ENCODE measurements around the gene ECE1.

DNA sequence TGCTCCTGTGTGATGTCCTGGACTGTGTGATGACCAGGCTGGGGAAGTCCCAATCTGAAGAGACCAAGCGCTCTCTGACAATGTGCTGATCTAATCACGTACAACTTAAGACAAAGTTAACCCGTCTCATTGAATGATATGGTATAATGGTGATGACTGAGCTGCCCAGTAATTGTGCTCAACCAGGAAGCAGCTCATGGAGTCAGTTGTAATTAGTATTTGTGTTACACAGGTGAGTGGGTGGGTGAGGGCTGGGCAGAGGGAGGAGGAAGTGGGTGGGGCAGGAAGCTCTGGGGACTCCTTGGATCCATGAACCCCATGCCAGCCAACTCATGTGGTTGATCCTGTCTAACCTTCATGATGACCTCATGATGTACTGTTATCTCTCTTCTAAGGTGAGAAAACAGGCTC is 8.7 kb upstream of the ECE1 start:
- TF ChIP-seq, protein P1, sequence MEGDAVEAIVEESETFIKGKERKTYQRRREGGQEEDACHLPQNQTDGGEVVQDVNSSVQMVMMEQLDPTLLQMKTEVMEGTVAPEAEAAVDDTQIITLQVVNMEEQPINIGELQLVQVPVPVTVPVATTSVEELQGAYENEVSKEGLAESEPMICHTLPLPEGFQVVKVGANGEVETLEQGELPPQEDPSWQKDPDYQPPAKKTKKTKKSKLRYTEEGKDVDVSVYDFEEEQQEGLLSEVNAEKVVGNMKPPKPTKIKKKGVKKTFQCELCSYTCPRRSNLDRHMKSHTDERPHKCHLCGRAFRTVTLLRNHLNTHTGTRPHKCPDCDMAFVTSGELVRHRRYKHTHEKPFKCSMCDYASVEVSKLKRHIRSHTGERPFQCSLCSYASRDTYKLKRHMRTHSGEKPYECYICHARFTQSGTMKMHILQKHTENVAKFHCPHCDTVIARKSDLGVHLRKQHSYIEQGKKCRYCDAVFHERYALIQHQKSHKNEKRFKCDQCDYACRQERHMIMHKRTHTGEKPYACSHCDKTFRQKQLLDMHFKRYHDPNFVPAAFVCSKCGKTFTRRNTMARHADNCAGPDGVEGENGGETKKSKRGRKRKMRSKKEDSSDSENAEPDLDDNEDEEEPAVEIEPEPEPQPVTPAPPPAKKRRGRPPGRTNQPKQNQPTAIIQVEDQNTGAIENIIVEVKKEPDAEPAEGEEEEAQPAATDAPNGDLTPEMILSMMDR (IDR thresholded peaks at IDR 0.05 in 2 of 3, conservative IDR thresholded peaks at IDR 0.05 in 1 of 3; ENCODE audit: control insufficient read depth in 2 of 3, extremely low read depth in 1 of 3, insufficient read depth in 1 of 3, low read depth in 3 of 3, low read length in 3 of 3), result no peak
- TF ChIP-seq TAF1 (IDR thresholded peaks at IDR 0.05; ENCODE audit: borderline replicate concordance, low read depth, low read length) (no peak), SP1 (IDR thresholded peaks at IDR 0.05; ENCODE audit: low read depth, low read length) (no peak), HDGF (IDR thresholded peaks at IDR 0.05) (no peak), POLR2A (IDR thresholded peaks at IDR 0.05; ENCODE audit: low read depth, low read length) (no peak), RUNX3 (IDR thresholded peaks at IDR 0.05; ENCODE audit: low read length) (no peak)
- TF ChIP-seq, protein P2, sequence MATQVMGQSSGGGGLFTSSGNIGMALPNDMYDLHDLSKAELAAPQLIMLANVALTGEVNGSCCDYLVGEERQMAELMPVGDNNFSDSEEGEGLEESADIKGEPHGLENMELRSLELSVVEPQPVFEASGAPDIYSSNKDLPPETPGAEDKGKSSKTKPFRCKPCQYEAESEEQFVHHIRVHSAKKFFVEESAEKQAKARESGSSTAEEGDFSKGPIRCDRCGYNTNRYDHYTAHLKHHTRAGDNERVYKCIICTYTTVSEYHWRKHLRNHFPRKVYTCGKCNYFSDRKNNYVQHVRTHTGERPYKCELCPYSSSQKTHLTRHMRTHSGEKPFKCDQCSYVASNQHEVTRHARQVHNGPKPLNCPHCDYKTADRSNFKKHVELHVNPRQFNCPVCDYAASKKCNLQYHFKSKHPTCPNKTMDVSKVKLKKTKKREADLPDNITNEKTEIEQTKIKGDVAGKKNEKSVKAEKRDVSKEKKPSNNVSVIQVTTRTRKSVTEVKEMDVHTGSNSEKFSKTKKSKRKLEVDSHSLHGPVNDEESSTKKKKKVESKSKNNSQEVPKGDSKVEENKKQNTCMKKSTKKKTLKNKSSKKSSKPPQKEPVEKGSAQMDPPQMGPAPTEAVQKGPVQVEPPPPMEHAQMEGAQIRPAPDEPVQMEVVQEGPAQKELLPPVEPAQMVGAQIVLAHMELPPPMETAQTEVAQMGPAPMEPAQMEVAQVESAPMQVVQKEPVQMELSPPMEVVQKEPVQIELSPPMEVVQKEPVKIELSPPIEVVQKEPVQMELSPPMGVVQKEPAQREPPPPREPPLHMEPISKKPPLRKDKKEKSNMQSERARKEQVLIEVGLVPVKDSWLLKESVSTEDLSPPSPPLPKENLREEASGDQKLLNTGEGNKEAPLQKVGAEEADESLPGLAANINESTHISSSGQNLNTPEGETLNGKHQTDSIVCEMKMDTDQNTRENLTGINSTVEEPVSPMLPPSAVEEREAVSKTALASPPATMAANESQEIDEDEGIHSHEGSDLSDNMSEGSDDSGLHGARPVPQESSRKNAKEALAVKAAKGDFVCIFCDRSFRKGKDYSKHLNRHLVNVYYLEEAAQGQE (IDR thresholded peaks at IDR 0.05; ENCODE audit: low read depth, low read length), result no peak

All from GM12878 (cell line).